GM19452 (cell line): Measurements from ENCODE around the gene NCAM1.

Experiments used
- ATAC-seq: cut with Tn5 transposase; IDR thresholded peaks from one replicate; pipeline ENCODE4 v1.9.1; 2021; ENCODE audit not compliant: unreplicated experiment

The NCAM1 gene

DNA sequence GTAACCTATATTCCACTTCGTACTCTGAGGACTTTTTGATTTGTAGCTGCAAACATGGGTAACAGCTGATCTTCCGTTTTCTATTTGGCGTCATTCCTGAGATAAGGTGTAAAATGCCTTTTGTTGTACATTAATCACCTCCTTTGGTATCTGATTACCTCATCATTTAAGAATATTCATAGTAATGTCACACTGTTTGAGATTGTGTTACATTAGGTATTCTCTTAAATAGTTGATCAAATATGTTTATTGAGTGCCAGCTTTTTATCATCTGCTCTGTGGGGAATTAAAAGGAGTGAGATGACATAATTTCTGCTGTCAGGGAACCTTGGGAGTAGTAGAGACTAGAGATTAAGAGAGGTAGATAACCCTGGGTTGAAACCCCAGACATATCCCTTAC, 5.9 kb downstream of the NCAM1 start:
- no peak for ATAC-seq

GRCh38 chr11:112968941-112969713, 7.9 kb downstream of the NCAM1 start:
- ATAC-seq: no peak

GRCh38 chr11:112971195-112971594, 10.0 kb downstream of the NCAM1 start:
- no peak for ATAC-seq

DNA sequence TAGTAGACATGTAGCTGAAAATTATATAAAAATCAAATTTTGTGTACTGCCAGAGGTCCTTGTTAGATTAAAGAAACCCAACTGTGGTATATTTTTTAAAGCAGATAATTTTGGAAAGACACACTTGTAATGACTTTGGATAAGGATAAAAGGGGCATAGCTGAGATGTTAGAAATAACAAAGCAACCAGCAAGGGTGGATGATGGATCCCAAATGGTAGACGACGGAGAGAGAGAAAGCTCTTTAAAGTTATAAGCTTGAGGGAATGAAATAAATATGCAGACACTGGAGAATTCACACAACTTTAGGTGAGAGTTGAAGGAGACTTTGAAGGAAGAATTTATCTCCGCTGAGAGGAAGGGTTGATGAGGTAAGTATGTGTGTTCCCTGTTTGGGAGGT, 10.6 kb downstream of the NCAM1 start:
- ATAC-seq: no peak

- no peak for ATAC-seq
Measured at GRCh38 chr11:112972399-112973145, 11.4 kb downstream of the NCAM1 start.

GRCh38 chr11:112975051-112975450, 13.8 kb downstream of the NCAM1 start:
- no peak for ATAC-seq

GRCh38 chr11:112975493-112975892, 14.3 kb downstream of the NCAM1 start:
- no peak for ATAC-seq

- no peak for ATAC-seq
Measured at GRCh38 chr11:112977755-112978154, 16.5 kb downstream of the NCAM1 start.

DNA sequence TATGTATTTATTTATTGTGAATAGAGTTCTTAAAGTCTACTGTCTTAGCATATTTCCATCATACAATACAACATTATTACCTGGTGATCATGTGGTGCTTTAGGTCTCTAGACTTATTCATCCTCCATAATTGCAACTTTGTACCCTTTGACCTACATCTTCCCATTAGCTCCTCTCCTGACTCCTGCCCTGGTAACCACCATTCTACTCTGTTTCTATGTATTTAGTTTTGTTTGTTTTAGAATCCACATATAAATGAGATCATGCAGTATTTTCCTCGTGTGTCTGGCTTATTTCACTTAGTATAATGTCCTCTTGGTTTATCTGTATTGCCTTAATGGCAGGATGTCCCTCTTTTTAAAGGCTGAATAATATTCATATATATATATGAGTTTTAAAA, 22.7 kb downstream of the NCAM1 start:
- ATAC-seq: no peak

GRCh38 chr11:112989198-112989597, 28.0 kb downstream of the NCAM1 start:
- ATAC-seq: no peak

GRCh38 chr11:112993808-112994207, 32.6 kb downstream of the NCAM1 start:
- no peak for ATAC-seq

DNA sequence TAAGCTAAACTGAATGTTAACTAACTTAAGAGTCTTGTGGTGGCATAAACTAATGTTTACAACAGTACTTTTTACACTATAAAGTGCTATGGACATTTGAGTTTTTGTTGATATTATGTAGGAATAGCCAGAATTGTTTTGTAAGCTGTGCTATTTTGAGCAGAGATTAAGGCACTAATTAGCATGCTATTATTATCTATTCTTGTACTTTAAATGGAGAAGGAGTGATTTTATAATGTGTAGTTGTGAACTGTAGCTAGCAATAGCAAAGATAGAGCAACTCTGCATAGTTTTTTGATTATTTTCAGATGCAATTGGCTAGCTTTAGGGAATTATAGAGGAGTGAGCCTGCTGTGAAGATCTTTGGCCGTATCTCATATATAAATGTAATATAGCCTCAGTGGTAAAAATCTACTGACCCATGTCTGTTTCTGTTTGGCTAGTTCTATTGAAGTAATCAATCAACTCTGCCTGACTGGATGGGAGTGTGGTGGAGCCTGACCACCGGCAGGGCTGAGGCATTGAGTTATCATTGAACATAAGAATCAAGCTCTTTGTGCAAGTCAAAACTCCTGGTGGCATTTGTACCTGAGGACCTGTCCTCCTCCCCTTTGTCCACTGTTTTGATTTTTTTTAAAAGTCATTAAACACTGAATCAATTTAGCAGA, 34.3 kb downstream of the NCAM1 start:
- no peak for ATAC-seq

- no peak for ATAC-seq
Measured at GRCh38 chr11:112996994-112997393, 35.8 kb downstream of the NCAM1 start.

DNA sequence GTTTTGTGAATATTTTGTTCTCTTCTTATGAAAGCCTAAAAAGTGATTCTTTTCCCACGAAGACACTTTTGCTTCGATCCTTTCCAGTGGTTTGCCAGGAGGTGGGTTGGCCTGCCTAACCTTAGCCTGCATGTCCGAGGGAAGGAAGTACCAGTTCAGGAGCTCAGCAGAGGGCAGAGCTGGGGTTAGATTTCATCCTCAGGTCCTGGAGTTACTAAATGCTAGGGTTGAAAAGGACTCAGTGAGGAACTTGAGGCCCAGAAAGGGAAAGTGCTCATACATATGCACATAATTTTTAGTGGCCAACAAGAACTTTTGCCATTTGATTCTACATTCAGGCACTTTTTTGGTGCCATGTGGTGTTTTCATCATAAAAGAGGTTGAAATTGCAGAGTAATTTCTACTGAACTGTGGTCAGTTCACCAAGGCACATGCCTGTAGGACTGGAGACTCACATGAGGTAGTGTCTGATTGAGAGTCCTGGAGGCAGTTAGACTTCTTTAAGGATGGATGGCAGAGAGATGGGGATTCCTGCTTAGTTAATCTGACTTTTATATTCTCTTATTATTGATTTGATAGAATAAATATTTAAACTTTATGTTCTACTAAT, 36.7 kb downstream of the NCAM1 start:
- no peak for ATAC-seq

- ATAC-seq: no peak
Measured at GRCh38 chr11:112999520-112999919, 38.3 kb downstream of the NCAM1 start.

- ATAC-seq: no peak
Measured at GRCh38 chr11:113001709-113002108, 40.5 kb downstream of the NCAM1 start.

GRCh38 chr11:113006896-113007445, 45.8 kb downstream of the NCAM1 start:
- ATAC-seq: no peak

DNA sequence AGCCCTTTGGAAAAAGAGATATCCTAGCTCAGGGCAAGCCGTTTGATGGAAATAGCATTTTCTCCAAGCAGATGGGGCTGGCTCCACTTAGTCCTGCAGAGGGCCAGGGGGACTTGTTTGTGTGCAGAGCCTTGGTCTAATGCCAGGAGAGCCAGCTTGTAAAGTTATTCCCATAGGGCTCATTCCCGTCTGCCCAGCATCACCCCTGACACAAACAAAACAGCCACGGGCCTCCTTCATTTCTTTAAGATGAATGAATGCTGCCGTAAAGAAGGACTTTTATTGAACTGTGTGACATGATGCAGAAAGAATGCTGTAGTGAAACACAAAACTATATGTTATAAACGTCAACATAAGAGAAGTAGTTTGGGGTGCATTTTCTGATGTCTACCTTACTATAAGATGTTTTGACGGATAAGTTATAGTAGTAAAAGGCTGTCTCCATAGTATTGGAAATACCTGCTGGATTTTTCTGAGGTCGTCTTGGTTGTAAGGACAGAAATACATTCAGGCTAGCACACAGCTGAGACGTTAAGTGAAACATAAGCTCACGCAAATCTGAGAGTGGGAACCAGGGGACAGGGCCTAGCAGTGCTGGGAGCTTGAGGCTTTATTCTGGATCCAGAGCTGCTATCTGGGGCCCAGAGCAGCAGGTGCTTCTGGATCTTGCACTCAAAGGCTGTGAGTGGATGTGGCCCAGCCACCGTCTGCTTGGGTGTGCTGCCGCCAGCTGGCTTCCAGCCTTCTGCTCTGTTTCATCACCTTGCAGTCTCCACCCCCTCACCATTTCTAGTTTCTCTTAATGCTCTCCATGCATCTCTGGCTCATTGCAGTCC, 53.3 kb downstream of the NCAM1 start:
- no peak for ATAC-seq

- ATAC-seq: no peak
Measured at GRCh38 chr11:113015098-113015455, 53.9 kb downstream of the NCAM1 start.

GRCh38 chr11:113016905-113017304, 55.7 kb downstream of the NCAM1 start:
- ATAC-seq: no peak
